ENCODE data around the gene WDR45B. TPM values are rescaled to one million over a fixed set of nuclear protein-coding genes. Genes with fewer than 3 reads are reported as not detected.
"Not testable (repeated sequence)": the region's sequence is repeated elsewhere in the genome, so short reads cannot be mapped to it uniquely, and the experiment has no call there.

WDR45B gene
- total RNA-seq, 2 donors from 2014 or later: 50.0 to 55.7 TPM

- no peak overlapping the region for H3K27ac ChIP-seq
- H3K36me3 ChIP-seq: peaks cover 28% of the 10 kb centered on the region
- no peak for TF ChIP-seq CTCF (IDR thresholded peaks at IDR 0.05)
- DNase-seq (ENCODE audit: low spot score) (no peak), ATAC-seq (ENCODE audit: insufficient number of reproducible peaks, low FRiP score, low read depth) (no peak)
- H3K4me1 ChIP-seq (ENCODE audit: control insufficient read depth in 1 of 2, low read depth in 2 of 2): peaks cover 11 to 15% of the 10 kb centered on the region in 2 donors
- no peaks in the 10 kb centered on the region for H3K27me3 ChIP-seq (replicated peaks; ENCODE audit: insufficient read depth)
- no peak overlapping the region for H3K4me3 ChIP-seq
- no peaks in the 10 kb centered on the region for H3K9me3 ChIP-seq
Measured at GRCh38 chr17:82587234-82588086, 60.8 kb downstream of the WDR45B start.

GRCh38 chr17:82586576-82587233 is 61.5 kb downstream of the WDR45B start:
- H3K4me3 ChIP-seq: no peak overlapping the region
- no peaks in the 10 kb centered on the region for H3K9me3 ChIP-seq
- DNase-seq (ENCODE audit: low spot score): no peak
- H3K27me3 ChIP-seq (replicated peaks; ENCODE audit: insufficient read depth): no peaks in the 10 kb centered on the region
- no peak for TF ChIP-seq CTCF (IDR thresholded peaks at IDR 0.05)
- no peak overlapping the region for H3K27ac ChIP-seq
- no peak for ATAC-seq (ENCODE audit: insufficient number of reproducible peaks, low FRiP score, low read depth)
- peaks cover 35% of the 10 kb centered on the region for H3K36me3 ChIP-seq
- H3K4me1 ChIP-seq (ENCODE audit: control insufficient read depth in 1 of 2, low read depth in 2 of 2): peaks cover 7 to 9% of the 10 kb centered on the region in 2 donors

GRCh38 chr17:82585935-82586575 is 62.2 kb downstream of the WDR45B start:
- not testable (repeated sequence) for ATAC-seq (ENCODE audit: insufficient number of reproducible peaks, low FRiP score, low read depth)

GRCh38 chr17:82583720-82584234 is 64.5 kb downstream of the WDR45B start:
- no peak overlapping the region for H3K27ac ChIP-seq
- no peaks in the 10 kb centered on the region for H3K9me3 ChIP-seq
- DNase-seq (ENCODE audit: low spot score) (no peak), ATAC-seq (ENCODE audit: insufficient number of reproducible peaks, low FRiP score, low read depth) (no peak)
- peaks cover 36% of the 10 kb centered on the region for H3K36me3 ChIP-seq
- H3K4me3 ChIP-seq: no peak overlapping the region
- no peaks in the 10 kb centered on the region for H3K27me3 ChIP-seq (replicated peaks; ENCODE audit: insufficient read depth)
- H3K4me1 ChIP-seq (ENCODE audit: control insufficient read depth in 1 of 2, low read depth in 2 of 2): no peaks in the 10 kb centered on the region
- TF ChIP-seq CTCF (IDR thresholded peaks at IDR 0.05): no peak

More at GRCh38 chr17:82585935-82586575, 62.2 kb downstream of the WDR45B start:
- peaks cover 36% of the 10 kb centered on the region for H3K36me3 ChIP-seq
- not testable (repeated sequence) for H3K4me3 ChIP-seq; H3K27ac ChIP-seq; H3K9me3 ChIP-seq; H3K27me3 ChIP-seq (replicated peaks; ENCODE audit: insufficient read depth); H3K4me1 ChIP-seq (ENCODE audit: control insufficient read depth in 1 of 2, low read depth in 2 of 2)
- peak; percentile 60 for DNase-seq (ENCODE audit: low spot score)

- no peak for DNase-seq (ENCODE audit: low spot score)
- TF ChIP-seq CTCF (IDR thresholded peaks at IDR 0.05): no peak
- peaks cover 31% of the 10 kb centered on the region for H3K36me3 ChIP-seq
- H3K27ac ChIP-seq: no peak overlapping the region
- no peaks in the 10 kb centered on the region for H3K9me3 ChIP-seq
- no peaks in the 10 kb centered on the region for H3K27me3 ChIP-seq (replicated peaks; ENCODE audit: insufficient read depth)
- no peaks in the 10 kb centered on the region for H3K4me1 ChIP-seq (ENCODE audit: control insufficient read depth in 1 of 2, low read depth in 2 of 2)
- no peak overlapping the region for H3K4me3 ChIP-seq
- ATAC-seq (ENCODE audit: insufficient number of reproducible peaks, low FRiP score, low read depth): no peak
Measured at GRCh38 chr17:82582709-82583108, 65.5 kb downstream of the WDR45B start.
